ENCODE data around the gene PDE10A.

- no peak for TF ChIP-seq CTCF (IDR thresholded peaks at IDR 0.05)
- TF ChIP-seq POLR2A (IDR thresholded peaks at IDR 0.05), result no peak
These were observed 75.8 kb downstream of the PDE10A start for GRCh38 chr6:165587206-165587605.
